HCT116 (cell line): ENCODE measurements around the gene TENM4.

Experiments used
- CBX3 ChIP-seq: IDR thresholded peaks from 2 replicates; pipeline ENCODE4 v1.6.1; 2012; ENCODE audit warnings: low read depth
- CEBPB ChIP-seq: IDR thresholded peaks from 2 replicates; pipeline ENCODE4 v1.6.1; 2012; ENCODE audit warnings: low read depth
- EZH2phosphoT487 ChIP-seq: fragments of 200-600 bp; IDR thresholded peaks from 2 replicates; pipeline ENCODE4 v1.6.1; 2018; ENCODE audit warnings: antibody characterized with exemption, borderline replicate concordance
- JUND ChIP-seq: IDR thresholded peaks from 2 replicates; pipeline ENCODE4 v1.6.1; 2012
- POLR2AphosphoS5 ChIP-seq: IDR thresholded peaks from 2 replicates; pipeline ENCODE4 v1.6.1; 2011; ENCODE audit warnings: mild to moderate bottlenecking, low read depth, low read length, moderate library complexity
- SIN3A ChIP-seq: IDR thresholded peaks from 2 replicates; pipeline ENCODE4 v1.6.1; 2012; ENCODE audit warnings: low read depth
- SRF ChIP-seq: IDR thresholded peaks from 2 replicates; pipeline ENCODE4 v1.6.1; 2012; ENCODE audit warnings: low read depth
- TCF7L2 ChIP-seq: IDR thresholded peaks from 2 replicates; pipeline ENCODE4 v1.7.0; 2011; ENCODE audit warnings: borderline replicate concordance, inconsistent platforms; ENCODE audit not compliant: insufficient read depth, insufficient read length; ENCODE audit errors: extremely low read depth
- ZFX ChIP-seq: fragments of 450-650 bp; IDR thresholded peaks from 2 replicates; pipeline ENCODE4 v1.6.1; 2017
- TF ChIP-seq, protein P1 (sequence below), 3 experiments: fragments of 200-600 bp in 1 of 3; sonication (generic) in 1 of 3; IDR thresholded peaks in 2 of 3; conservative IDR thresholded peaks in 1 of 3; 2 replicates each; pipeline ENCODE4 v1.5.1; 2012 to 2017; ENCODE audit warnings: low read depth in 2 of 3, low read length in 2 of 3, antibody characterized with exemption in 1 of 3, borderline replicate concordance in 1 of 3, control low read depth in 1 of 3, mild to moderate bottlenecking in 1 of 3, mixed read lengths in 1 of 3, mixed run types in 1 of 3, moderate library complexity in 1 of 3; ENCODE audit not compliant: insufficient read depth in 1 of 3
- TF ChIP-seq, protein P2 (sequence below): IDR thresholded peaks from 2 replicates; pipeline ENCODE4 v1.6.1; 2012

DNA sequence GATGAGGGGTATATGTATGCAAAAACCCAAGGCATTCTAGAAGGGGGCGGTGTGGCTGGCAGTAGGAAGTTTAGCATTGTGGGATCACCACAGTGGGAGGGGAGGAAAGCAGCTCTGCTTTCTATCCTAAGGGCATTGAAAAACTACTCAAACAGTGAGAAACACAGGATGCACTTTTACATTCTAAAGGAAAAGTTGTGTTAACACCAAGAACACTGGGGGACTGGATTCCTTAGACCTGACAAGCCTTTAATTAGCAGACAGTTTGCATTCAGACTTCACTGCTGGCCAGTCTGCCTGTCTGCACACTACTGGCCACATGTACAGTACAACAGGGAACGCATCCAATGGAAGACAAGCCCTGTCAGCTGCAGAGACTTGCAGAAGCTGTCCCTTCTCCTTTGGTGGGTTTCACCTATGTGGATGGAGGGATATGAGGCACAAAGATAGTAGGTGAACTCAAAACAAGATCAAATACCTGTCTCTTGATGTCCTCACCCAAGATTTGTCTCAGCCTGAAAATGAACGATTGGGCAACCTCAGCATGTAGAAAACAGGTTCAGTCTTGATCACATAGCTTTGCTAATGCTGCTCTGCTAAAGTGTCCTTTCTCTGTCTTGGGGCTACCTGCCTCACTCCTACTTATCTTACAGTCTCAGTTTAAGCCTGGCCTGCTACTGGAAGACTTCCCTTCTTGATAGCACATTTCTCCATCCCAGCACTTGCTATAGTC is 64.8 kb downstream of the TENM4 start:
- TF ChIP-seq, protein P1, sequence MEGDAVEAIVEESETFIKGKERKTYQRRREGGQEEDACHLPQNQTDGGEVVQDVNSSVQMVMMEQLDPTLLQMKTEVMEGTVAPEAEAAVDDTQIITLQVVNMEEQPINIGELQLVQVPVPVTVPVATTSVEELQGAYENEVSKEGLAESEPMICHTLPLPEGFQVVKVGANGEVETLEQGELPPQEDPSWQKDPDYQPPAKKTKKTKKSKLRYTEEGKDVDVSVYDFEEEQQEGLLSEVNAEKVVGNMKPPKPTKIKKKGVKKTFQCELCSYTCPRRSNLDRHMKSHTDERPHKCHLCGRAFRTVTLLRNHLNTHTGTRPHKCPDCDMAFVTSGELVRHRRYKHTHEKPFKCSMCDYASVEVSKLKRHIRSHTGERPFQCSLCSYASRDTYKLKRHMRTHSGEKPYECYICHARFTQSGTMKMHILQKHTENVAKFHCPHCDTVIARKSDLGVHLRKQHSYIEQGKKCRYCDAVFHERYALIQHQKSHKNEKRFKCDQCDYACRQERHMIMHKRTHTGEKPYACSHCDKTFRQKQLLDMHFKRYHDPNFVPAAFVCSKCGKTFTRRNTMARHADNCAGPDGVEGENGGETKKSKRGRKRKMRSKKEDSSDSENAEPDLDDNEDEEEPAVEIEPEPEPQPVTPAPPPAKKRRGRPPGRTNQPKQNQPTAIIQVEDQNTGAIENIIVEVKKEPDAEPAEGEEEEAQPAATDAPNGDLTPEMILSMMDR (IDR thresholded peaks at IDR 0.05 in 2 of 3, conservative IDR thresholded peaks at IDR 0.05 in 1 of 3; ENCODE audit: borderline replicate concordance in 1 of 3, insufficient read depth in 1 of 3, low read depth in 2 of 3, low read length in 2 of 3): no peak
- TF ChIP-seq, protein P2, sequence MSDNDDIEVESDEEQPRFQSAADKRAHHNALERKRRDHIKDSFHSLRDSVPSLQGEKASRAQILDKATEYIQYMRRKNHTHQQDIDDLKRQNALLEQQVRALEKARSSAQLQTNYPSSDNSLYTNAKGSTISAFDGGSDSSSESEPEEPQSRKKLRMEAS: no peak
- TF ChIP-seq EZH2phosphoT487: no peak
- TF ChIP-seq CEBPB: no peak
- TF ChIP-seq JUND: no peak
- no peak for TF ChIP-seq SRF
- TF ChIP-seq TCF7L2: no peak
- no peak for TF ChIP-seq ZFX
- no peak for TF ChIP-seq POLR2AphosphoS5
- no peak for TF ChIP-seq SIN3A
- TF ChIP-seq CBX3: no peak
